Measurements from ENCODE around the gene DNAH8.
"Not testable (repeated sequence)": the region's sequence is repeated elsewhere in the genome, so short reads cannot be mapped to it uniquely, and the experiment has no call there.

Gene DNAH8

GRCh38 chr6:38910207-38910606, 195.1 kb downstream of the DNAH8 start:
- DNase-seq, result no peak

DNA sequence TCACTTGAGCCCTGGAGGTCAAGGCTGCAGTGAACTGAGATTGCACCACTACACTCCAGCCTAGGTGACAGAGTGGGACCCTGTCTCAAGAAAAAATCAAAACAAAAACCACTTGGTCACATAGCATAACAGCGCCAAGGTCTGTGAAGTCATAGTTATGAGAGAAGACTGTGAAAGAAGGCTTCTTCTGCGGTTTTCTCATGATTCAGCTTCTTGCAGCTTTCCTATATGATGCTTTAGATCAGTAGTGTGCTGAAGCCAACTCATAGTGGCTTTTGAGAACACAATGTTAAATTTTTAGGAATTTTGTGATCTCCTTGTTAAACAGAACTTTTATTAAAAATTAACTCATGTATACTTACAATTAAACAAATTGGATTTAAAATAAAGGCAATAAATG, 197.3 kb downstream of the DNAH8 start:
- no peak for DNase-seq

DNA sequence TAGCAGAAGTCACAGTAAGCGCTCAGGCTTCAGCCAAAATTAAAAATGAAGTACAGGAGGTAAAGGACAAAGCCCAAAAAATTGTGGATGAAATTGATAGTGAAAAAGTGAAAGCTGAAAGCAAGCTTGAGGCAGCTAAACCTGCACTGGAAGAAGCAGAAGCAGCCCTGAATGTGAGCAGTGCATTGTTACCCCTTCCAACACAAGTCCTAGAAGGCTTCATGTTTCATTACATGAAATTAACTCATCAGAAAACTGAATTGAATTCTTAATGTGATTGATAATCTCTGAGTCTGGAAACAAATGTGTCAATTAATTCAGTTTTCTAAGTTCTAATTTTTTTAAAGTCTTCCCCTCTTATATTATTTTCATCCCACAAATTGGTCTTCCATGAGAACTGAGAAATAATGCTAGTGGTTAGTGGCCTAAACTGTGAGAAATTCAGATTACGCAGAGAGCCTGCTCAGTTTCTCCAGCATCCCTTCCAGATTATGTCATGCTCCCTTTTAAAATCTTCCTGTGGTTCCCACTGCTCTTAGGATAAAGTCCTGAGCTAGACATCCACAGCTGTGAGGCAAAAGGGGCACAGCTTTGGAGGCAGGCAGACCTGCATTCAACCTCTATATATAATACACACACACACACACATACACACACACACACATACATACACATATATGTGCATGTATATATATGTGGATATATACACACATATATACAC, 200.3 kb downstream of the DNAH8 start:
- DNase-seq, result no peak

GRCh38 chr6:38921540-38921939, 206.4 kb downstream of the DNAH8 start:
- not testable (repeated sequence) for DNase-seq

DNA sequence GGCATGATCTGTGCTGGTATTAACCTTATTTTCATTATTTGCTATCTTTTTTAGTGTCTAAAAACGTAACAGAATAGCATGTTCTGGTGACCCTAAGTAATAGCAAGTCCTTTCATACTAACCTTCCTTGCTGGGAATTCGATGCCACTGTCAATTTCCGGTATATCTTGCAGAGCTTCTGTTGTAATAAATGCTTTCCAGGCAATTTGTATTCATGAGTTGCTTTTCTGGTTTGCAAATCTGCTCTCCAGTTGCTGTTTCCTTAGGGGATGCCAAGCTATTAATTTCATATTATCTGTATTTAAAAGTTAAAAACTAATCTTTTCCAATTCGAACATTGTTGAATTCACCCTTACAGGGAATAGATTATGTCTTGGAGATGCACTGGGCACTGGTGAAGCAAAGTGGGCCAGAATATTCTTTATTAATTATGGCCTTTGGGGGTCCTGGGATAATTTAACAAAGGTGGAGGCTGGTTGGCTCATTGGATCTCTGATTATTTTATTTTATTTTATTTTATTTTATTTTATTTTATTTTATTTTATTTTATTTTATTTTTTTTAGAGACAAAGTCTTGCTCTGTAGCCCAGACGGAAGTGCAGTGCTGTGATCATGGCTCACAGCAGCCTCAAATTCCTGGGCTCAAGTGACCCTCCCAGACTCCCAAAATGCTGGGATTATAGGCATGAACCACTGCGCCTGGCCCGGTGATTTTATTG, 209.8 kb downstream of the DNAH8 start:
- DNase-seq, result no peak

- no peak for DNase-seq
Observed at GRCh38 chr6:38929560-38929959, 214.4 kb downstream of the DNAH8 start.

GRCh38 chr6:38933426-38933825, 218.3 kb downstream of the DNAH8 start:
- DNase-seq, result no peak

DNA sequence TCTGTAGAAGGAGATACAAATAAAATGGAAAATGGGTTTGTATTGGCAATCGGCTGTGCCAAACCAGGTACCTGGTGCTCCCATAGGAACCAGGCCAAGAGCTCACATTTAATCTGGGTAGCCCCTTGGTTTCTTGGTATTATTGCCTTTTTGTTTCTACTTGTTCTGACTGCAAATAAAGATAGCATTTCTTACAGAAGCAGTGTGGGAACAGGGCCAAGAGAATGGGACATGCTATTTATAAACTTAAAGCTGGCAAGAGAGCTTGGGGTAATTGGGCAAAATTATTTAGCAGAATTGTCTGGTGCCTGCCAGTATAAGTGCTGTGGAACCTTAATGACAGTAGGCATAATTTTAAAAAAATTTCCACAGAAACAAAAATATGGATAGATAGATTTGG, 219.9 kb downstream of the DNAH8 start:
- DNase-seq, result no peak

GRCh38 chr6:38937839-38938613, 222.9 kb downstream of the DNAH8 start:
- DNase-seq, result no peak

DNA sequence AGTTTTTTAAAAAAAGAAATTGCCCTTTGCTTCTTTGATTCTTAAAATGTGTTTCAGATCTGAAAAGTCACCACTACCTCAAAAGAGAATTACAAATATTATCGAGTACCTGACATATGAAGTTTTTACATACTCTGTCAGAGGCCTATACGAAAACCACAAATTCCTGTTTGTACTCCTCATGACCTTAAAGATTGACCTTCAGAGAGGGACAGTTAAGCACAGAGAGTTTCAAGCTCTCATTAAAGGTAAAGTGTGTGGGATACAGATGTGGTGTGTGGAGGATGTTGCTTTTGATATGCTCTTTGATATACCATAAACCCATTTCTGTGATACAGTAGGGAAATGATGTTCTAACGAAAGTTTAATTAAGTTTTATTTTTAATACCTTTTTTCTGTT, 223.6 kb downstream of the DNAH8 start:
- DNase-seq, result no peak

GRCh38 chr6:38942442-38942841, 227.3 kb downstream of the DNAH8 start:
- no peak for DNase-seq

DNA sequence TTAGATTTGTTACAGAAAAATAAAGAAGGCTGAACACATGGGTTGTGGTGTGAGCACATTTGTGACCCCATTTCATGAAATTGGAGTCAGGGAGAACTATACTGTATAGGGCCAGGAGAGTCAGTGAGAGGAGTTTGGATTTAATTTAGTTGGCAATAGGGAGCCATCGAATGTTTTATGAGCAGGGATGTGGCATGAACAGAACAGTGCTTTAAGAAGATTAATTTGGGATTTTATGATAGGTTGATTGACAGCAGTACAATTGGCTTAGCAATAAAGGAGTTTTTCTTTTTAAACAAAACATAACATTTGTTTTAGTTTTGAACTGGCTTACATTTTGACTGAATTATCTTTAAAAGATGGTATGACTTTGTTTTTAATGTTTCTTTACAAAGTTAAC, 227.9 kb downstream of the DNAH8 start:
- DNase-seq, result no peak

- no peak for DNase-seq
Observed at GRCh38 chr6:38943964-38944363, 228.9 kb downstream of the DNAH8 start.

GRCh38 chr6:38944655-38945279, 229.7 kb downstream of the DNAH8 start:
- DNase-seq, result no peak

GRCh38 chr6:38955861-38956260, 240.8 kb downstream of the DNAH8 start:
- DNase-seq, result no peak

- no peak for DNase-seq
Observed at GRCh38 chr6:38957426-38957825, 242.3 kb downstream of the DNAH8 start.

GRCh38 chr6:38959138-38959537, 244.0 kb downstream of the DNAH8 start:
- no peak for DNase-seq

- no peak for DNase-seq
Observed at GRCh38 chr6:38968702-38969149, 253.6 kb downstream of the DNAH8 start.

GRCh38 chr6:38973178-38974057, 258.3 kb downstream of the DNAH8 start:
- peak; percentile 44 for DNase-seq

DNA sequence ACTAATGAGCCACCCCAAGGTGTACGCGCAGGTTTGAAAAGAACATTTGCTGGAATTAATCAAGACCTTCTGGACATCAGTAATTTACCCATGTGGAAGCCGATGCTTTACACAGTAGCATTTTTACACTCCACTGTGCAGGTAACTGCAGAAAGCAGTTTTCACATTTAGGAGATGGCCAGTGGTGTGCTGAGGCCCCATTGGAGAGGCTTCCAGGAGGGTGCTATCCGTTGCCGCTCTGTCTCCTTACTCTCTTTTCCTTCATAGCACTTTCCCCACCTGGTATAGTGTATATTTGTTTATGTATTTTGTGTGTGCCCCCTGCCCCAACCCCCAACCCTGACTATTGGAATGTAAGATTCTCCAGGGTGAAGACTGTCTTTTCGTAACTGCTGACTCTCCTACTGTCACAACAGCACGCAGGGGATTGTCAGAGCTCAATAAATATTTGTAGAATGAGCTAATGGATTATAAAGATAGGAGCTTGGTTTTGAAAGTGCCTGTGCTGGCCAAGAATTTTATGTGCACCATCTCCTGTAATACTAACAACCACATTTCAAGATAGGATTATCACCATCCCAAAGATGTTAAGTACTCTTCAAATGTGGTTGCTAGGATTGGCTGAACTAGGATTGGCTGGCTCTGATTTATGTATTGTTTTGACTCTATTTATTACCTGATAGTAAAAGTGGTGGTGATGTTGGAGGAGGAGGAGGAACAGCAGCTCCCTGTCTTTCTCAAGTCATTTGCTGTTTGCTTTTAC, 259.5 kb downstream of the DNAH8 start:
- no peak for DNase-seq

DNA sequence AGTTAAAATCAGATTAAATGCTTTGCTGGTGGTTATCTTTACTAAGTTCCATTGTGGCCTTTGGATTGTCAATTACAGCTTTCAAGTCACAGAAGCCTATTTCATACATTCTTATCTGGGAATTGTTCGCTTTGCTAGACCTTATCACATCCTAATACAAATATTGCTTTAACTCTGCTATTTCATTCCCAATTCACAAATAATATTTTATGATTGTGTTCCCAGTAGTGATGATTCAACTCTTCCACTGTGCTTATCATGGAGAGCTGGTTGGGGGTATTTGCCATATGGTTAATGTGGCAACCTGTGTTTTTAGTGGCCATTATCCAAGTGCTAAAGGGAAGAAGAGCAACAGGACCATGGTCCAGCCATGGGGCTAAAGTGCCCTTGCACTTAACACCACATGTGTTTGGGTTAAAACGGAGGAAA, 260.5 kb downstream of the DNAH8 start:
- DNase-seq, result no peak
